ENCODE measurements around the gene IFI6.

Gene IFI6

DNA sequence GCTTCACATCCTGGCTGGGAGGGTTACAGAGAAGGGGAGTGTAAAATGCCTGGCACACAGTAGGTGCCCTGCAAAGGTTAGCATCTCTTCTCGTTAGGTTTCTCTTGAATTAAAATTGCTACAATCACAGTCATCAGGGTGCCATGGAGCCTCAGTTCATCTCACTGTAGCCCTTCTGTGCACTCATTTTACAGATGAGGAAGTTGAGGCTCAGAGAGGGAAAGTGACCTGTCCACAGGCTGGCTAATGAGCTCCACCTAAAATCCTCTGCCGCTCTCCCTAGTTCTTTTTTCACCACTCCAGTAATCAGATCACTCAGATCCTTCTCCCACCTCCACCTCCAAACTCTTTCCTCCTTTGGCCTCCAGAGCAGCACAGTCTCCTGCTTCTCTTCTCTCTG, 54.6 kb downstream of the IFI6 start:
- Mint-ChIP-seq H3K4me3 (no peak overlapping the region), H3K27me3 (ENCODE audit: low read depth) (peaks cover 4% of the 10 kb centered on the region), H3K4me1 (no peaks in the 10 kb centered on the region), H3K36me3 (ENCODE audit: low read depth) (no peaks in the 10 kb centered on the region), H3K27ac (peak overlapping the region in 1 of 3 experiments; percentile 58), H3K9me3 (no peaks in the 10 kb centered on the region)
- TF ChIP-seq, protein P1, sequence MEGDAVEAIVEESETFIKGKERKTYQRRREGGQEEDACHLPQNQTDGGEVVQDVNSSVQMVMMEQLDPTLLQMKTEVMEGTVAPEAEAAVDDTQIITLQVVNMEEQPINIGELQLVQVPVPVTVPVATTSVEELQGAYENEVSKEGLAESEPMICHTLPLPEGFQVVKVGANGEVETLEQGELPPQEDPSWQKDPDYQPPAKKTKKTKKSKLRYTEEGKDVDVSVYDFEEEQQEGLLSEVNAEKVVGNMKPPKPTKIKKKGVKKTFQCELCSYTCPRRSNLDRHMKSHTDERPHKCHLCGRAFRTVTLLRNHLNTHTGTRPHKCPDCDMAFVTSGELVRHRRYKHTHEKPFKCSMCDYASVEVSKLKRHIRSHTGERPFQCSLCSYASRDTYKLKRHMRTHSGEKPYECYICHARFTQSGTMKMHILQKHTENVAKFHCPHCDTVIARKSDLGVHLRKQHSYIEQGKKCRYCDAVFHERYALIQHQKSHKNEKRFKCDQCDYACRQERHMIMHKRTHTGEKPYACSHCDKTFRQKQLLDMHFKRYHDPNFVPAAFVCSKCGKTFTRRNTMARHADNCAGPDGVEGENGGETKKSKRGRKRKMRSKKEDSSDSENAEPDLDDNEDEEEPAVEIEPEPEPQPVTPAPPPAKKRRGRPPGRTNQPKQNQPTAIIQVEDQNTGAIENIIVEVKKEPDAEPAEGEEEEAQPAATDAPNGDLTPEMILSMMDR (IDR thresholded peaks at IDR 0.05; ENCODE audit: unreplicated experiment in 3 of 3), result no peak

DNA sequence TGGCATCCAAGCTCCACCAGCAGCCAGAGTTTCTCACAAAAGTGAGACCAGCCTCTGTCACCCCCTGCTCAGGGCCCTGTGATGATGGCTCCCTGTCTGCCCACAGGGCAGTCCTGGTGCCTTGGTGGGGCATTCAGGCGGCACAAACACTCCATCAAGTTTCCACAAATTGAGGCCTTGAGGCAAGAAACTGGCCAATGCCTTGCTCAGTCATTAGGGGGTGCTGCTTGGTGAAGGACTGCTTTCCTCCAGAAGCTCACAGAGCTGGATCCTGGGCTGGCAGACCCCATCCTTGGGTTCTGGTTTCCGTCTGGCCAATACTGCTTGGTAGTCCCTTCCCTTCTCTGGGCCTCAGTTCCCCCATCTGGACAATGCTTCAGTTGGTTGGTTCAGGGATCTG, 55.6 kb downstream of the IFI6 start:
- Mint-ChIP-seq H3K4me3 (no peak overlapping the region), H3K9me3 (no peaks in the 10 kb centered on the region)

More for the DNA sequence above, 55.6 kb downstream of the IFI6 start:
- H3K36me3 Mint-ChIP-seq (ENCODE audit: low read depth), result no peaks in the 10 kb centered on the region
- peaks cover 4% of the 10 kb centered on the region for H3K27me3 Mint-ChIP-seq (ENCODE audit: low read depth)
- H3K27ac Mint-ChIP-seq, result peak overlapping the region in 1 of 3 experiments; percentile 50
- no peaks in the 10 kb centered on the region for H3K4me1 Mint-ChIP-seq
- TF ChIP-seq, protein P1 (IDR thresholded peaks at IDR 0.05; ENCODE audit: unreplicated experiment in 3 of 3), result no peak
